ENCODE results near the gene RNF26. TPM values are rescaled to one million over a fixed set of nuclear protein-coding genes. Genes with fewer than 3 reads are reported as not detected.
A peak's percentile ranks its signal among the peaks of the same experiment; 100 is the strongest.

The RNF26 gene
- total RNA-seq, 1 donor from 2014 or later = 17.8 TPM

- Histone ChIP-seq H3K27me3 (ENCODE audit: control insufficient read depth, insufficient read depth, low read length) (no peaks in the 10 kb centered on the region), H3K4me3 (ENCODE audit: low read depth, low read length) (no peak overlapping the region), H3K36me3 (ENCODE audit: control insufficient read depth, insufficient read depth, low read length) (no peaks in the 10 kb centered on the region)
- no peak for DNase-seq (ENCODE audit: low read depth)
- TF ChIP-seq CTCF (IDR thresholded peaks at IDR 0.05; ENCODE audit: insufficient read depth, low read length, poor library complexity, severe bottlenecking) = peak; percentile 28
Measured at GRCh38 chr11:119371778-119372182, 37.5 kb downstream of the RNF26 start.

- Histone ChIP-seq H3K36me3 (ENCODE audit: control insufficient read depth, insufficient read depth, low read length) (no peaks in the 10 kb centered on the region), H3K27me3 (ENCODE audit: control insufficient read depth, insufficient read depth, low read length) (no peaks in the 10 kb centered on the region), H3K4me3 (ENCODE audit: low read depth, low read length) (no peak overlapping the region)
- no peak for TF ChIP-seq CTCF (IDR thresholded peaks at IDR 0.05; ENCODE audit: insufficient read depth, low read length, poor library complexity, severe bottlenecking)
- DNase-seq (ENCODE audit: low read depth) = no peak
Measured at GRCh38 chr11:119372260-119373058, 38.1 kb downstream of the RNF26 start.

- H3K27me3 ChIP-seq (ENCODE audit: control insufficient read depth, insufficient read depth, low read length) = no peaks in the 10 kb centered on the region
- no peak overlapping the region for H3K4me3 ChIP-seq (ENCODE audit: low read depth, low read length)
- DNase-seq (ENCODE audit: low read depth) = no peak
- no peak for TF ChIP-seq CTCF (IDR thresholded peaks at IDR 0.05; ENCODE audit: insufficient read depth, low read length, poor library complexity, severe bottlenecking)
- no peaks in the 10 kb centered on the region for H3K36me3 ChIP-seq (ENCODE audit: control insufficient read depth, insufficient read depth, low read length)
Measured at GRCh38 chr11:119373059-119373920, 39.0 kb downstream of the RNF26 start.

GRCh38 chr11:119373921-119374631 is 39.7 kb downstream of the RNF26 start:
- no peak for DNase-seq (ENCODE audit: low read depth)

More at GRCh38 chr11:119373921-119374631, 39.7 kb downstream of the RNF26 start:
- peak; percentile 95 for TF ChIP-seq CTCF (IDR thresholded peaks at IDR 0.05; ENCODE audit: insufficient read depth, low read length, poor library complexity, severe bottlenecking)
- Histone ChIP-seq H3K4me3 (ENCODE audit: low read depth, low read length) (no peak overlapping the region), H3K27me3 (ENCODE audit: control insufficient read depth, insufficient read depth, low read length) (no peaks in the 10 kb centered on the region), H3K36me3 (ENCODE audit: control insufficient read depth, insufficient read depth, low read length) (no peaks in the 10 kb centered on the region)

Data from kidney epithelial cell (primary cell).